ENCODE measurements around the gene EPS8. TPM values are rescaled to one million over a fixed set of nuclear protein-coding genes. Genes with fewer than 3 reads are reported as not detected.
A peak's percentile ranks its signal among the peaks of the same experiment; 100 is the strongest.

EPS8 gene
- total and polyA plus RNA-seq, 2 experiments from 2014 or later, result 43.1 to 83.2 TPM

DNA sequence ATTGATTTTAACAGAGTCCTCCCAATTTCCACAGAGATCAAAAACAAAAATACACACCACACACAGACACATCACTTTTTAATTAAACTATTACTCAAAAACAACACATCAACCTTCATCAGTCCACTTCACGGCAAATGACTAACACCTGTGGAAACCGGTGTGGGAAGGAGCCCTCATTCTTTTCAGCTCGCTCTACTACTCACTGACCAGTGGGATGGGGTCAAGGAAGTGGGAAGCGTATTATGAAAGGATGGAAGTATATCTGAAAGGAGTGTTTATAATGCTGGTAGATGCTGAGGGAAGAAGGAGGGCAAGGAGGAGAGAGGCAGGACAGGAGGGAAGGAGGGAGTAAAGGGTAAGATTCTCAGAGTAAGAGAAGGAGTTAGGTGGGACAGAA is 156.5 kb downstream of the EPS8 start:
- 95% methylated on average over 4 of the region's 4 CpGs for WGBS (ENCODE audit: low lambda C conversion rate, missing lambda C conversion rate)
- no peak overlapping the region for H3K27ac ChIP-seq
- no peaks in the 10 kb centered on the region for H3K27me3 ChIP-seq
- no peaks in the 10 kb centered on the region for H4K20me1 ChIP-seq (ENCODE audit: insufficient read depth, poor library complexity, severe bottlenecking)
- H3K4me2 ChIP-seq, result no peak overlapping the region
- no peak overlapping the region for H3K4me3 ChIP-seq
- H3K9me3 ChIP-seq (ENCODE audit: low read depth), result no peaks in the 10 kb centered on the region
- no peaks in the 10 kb centered on the region for H3K79me2 ChIP-seq
- peaks cover 23% of the 10 kb centered on the region for H3K4me1 ChIP-seq (ENCODE audit: insufficient read depth)
- no peaks in the 10 kb centered on the region for H3K9me2 ChIP-seq (replicated peaks; ENCODE audit: insufficient read depth)
- H3K36me3 ChIP-seq (replicated peaks; ENCODE audit: insufficient read depth, low read depth), result no peaks in the 10 kb centered on the region
- DNase-seq (ENCODE audit: low spot score), result no peak
- no peak overlapping the region for H2AFZ ChIP-seq
- TF ChIP-seq EZH2 (IDR thresholded peaks at IDR 0.05; ENCODE audit: borderline replicate concordance) (no peak), CTCF (IDR thresholded peaks at IDR 0.05; ENCODE audit: poor library complexity) (no peak), EZH2phosphoT487 (IDR thresholded peaks at IDR 0.05; ENCODE audit: low read depth, severe bottlenecking, unreplicated experiment) (no peak)

- H3K79me2 ChIP-seq, result no peaks in the 10 kb centered on the region
- no peaks in the 10 kb centered on the region for H3K36me3 ChIP-seq (replicated peaks; ENCODE audit: insufficient read depth, low read depth)
- H3K27me3 ChIP-seq, result no peaks in the 10 kb centered on the region
- DNase-seq (ENCODE audit: low spot score), result no peak
- no peaks in the 10 kb centered on the region for H3K9me2 ChIP-seq (replicated peaks; ENCODE audit: insufficient read depth)
- no peak overlapping the region for H3K4me3 ChIP-seq
- H3K4me1 ChIP-seq (ENCODE audit: insufficient read depth), result peaks cover 28% of the 10 kb centered on the region
- H2AFZ ChIP-seq, result no peak overlapping the region
- no peaks in the 10 kb centered on the region for H4K20me1 ChIP-seq (ENCODE audit: insufficient read depth, poor library complexity, severe bottlenecking)
- H3K27ac ChIP-seq, result peak overlapping the region; percentile 93
- TF ChIP-seq EZH2 (IDR thresholded peaks at IDR 0.05; ENCODE audit: borderline replicate concordance), result no peak
- no peak for TF ChIP-seq CTCF (IDR thresholded peaks at IDR 0.05; ENCODE audit: poor library complexity)
- no peak for TF ChIP-seq EZH2phosphoT487 (IDR thresholded peaks at IDR 0.05; ENCODE audit: low read depth, severe bottlenecking, unreplicated experiment)
- H3K4me2 ChIP-seq, result no peak overlapping the region
- no peaks in the 10 kb centered on the region for H3K9me3 ChIP-seq (ENCODE audit: low read depth)
- 67% methylated on average over 6 of the region's 6 CpGs for WGBS (ENCODE audit: low lambda C conversion rate, missing lambda C conversion rate)
Measured at GRCh38 chr12:15631007-15631715, 158.0 kb downstream of the EPS8 start.

- no peak for DNase-seq (ENCODE audit: low spot score)
- H3K4me3 ChIP-seq, result no peak overlapping the region
- H3K27ac ChIP-seq, result peak overlapping the region; percentile 93
- no peaks in the 10 kb centered on the region for H4K20me1 ChIP-seq (ENCODE audit: insufficient read depth, poor library complexity, severe bottlenecking)
- TF ChIP-seq EZH2 (IDR thresholded peaks at IDR 0.05; ENCODE audit: borderline replicate concordance), result no peak
- no peak for TF ChIP-seq EZH2phosphoT487 (IDR thresholded peaks at IDR 0.05; ENCODE audit: low read depth, severe bottlenecking, unreplicated experiment)
- no peak for TF ChIP-seq CTCF (IDR thresholded peaks at IDR 0.05; ENCODE audit: poor library complexity)
- no peak overlapping the region for H2AFZ ChIP-seq
- H3K36me3 ChIP-seq (replicated peaks; ENCODE audit: insufficient read depth, low read depth), result no peaks in the 10 kb centered on the region
- H3K9me3 ChIP-seq (ENCODE audit: low read depth), result no peaks in the 10 kb centered on the region
- peak overlapping the region; percentile 38 for H3K4me2 ChIP-seq
- H3K9me2 ChIP-seq (replicated peaks; ENCODE audit: insufficient read depth), result no peaks in the 10 kb centered on the region
- 78% methylated on average over 3 of the region's 3 CpGs for WGBS (ENCODE audit: low lambda C conversion rate, missing lambda C conversion rate)
- H3K27me3 ChIP-seq, result no peaks in the 10 kb centered on the region
- peaks cover 28% of the 10 kb centered on the region for H3K4me1 ChIP-seq (ENCODE audit: insufficient read depth)
- no peaks in the 10 kb centered on the region for H3K79me2 ChIP-seq
Measured at GRCh38 chr12:15629761-15630160, 159.4 kb downstream of the EPS8 start.
